ENCODE measurements around the gene TBC1D22A.

DNA sequence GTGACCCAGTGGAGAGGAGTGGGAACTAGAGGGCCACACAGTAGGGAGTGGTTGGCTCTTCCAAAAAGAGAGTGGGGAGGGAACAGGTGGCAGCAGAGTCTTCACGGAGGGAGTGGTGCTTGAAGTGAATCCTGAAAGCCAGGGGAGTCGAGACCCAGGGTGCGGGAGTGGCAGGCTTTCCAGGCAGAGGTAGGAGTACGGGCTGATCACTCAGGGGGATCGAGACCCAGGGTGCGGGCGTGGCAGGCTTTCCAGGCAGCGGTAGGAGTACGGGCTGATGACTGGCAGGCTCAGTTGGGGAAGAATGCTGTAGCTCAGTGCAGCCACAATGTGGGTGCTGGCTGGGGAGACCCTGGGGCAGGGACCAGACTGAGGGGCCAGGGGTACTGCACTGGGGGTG, 148.2 kb downstream of the TBC1D22A start:
- TF ChIP-seq, protein P1, sequence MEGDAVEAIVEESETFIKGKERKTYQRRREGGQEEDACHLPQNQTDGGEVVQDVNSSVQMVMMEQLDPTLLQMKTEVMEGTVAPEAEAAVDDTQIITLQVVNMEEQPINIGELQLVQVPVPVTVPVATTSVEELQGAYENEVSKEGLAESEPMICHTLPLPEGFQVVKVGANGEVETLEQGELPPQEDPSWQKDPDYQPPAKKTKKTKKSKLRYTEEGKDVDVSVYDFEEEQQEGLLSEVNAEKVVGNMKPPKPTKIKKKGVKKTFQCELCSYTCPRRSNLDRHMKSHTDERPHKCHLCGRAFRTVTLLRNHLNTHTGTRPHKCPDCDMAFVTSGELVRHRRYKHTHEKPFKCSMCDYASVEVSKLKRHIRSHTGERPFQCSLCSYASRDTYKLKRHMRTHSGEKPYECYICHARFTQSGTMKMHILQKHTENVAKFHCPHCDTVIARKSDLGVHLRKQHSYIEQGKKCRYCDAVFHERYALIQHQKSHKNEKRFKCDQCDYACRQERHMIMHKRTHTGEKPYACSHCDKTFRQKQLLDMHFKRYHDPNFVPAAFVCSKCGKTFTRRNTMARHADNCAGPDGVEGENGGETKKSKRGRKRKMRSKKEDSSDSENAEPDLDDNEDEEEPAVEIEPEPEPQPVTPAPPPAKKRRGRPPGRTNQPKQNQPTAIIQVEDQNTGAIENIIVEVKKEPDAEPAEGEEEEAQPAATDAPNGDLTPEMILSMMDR (IDR thresholded peaks at IDR 0.05) = no peak
- no peak for TF ChIP-seq POLR2A (IDR thresholded peaks at IDR 0.05)
